Measurements from ENCODE around the gene MAPK9.

- no peak for TF ChIP-seq POLR2A (IDR thresholded peaks at IDR 0.05)
- no peak for TF ChIP-seq CTCF (IDR thresholded peaks at IDR 0.05)
These were observed 88.8 kb downstream of the MAPK9 start for GRCh38 chr5:180202939-180203573.
